Measurements from ENCODE around the gene ASL.

- TF ChIP-seq CTCF (IDR thresholded peaks at IDR 0.05; ENCODE audit: low read depth, low read length) (no peak), POLR2A (IDR thresholded peaks at IDR 0.05; ENCODE audit: extremely low read depth, insufficient read length) (no peak), MYC (IDR thresholded peaks at IDR 0.05; ENCODE audit: low read depth, low read length) (no peak)
- TF ChIP-seq, protein P1, sequence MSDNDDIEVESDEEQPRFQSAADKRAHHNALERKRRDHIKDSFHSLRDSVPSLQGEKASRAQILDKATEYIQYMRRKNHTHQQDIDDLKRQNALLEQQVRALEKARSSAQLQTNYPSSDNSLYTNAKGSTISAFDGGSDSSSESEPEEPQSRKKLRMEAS (IDR thresholded peaks at IDR 0.05; ENCODE audit: low read depth, low read length), result no peak
Observed at GRCh38 chr7:66088861-66089838, 13.5 kb downstream of the ASL start.

All from NB4 (cell line).